HG03196 (cell line): ENCODE measurements around the gene TAS1R2.
"Not testable (repeated sequence)": the region's sequence is repeated elsewhere in the genome, so short reads cannot be mapped to it uniquely, and the experiment has no call there.

ENCODE experiments used
- ATAC-seq: cut with Tn5 transposase; IDR thresholded peaks from one replicate; pipeline ENCODE4 v1.9.1; 2021; ENCODE audit not compliant: unreplicated experiment

Gene TAS1R2

DNA sequence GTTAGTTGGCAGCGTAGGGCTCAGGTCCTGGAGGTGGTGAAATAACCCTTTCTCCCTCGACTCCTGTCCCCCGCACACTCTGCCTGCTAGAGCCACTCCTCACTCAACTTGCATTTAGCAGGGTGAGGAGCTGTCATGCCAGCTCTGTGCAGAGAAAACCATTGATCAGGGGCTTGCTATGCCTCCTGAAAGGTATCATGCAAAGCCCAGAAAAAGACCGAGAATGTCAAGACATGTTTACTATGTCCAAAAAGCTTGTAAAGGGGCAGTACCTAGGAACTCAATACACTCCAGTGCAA is 24.9 kb upstream of the TAS1R2 start:
- ATAC-seq = no peak

DNA sequence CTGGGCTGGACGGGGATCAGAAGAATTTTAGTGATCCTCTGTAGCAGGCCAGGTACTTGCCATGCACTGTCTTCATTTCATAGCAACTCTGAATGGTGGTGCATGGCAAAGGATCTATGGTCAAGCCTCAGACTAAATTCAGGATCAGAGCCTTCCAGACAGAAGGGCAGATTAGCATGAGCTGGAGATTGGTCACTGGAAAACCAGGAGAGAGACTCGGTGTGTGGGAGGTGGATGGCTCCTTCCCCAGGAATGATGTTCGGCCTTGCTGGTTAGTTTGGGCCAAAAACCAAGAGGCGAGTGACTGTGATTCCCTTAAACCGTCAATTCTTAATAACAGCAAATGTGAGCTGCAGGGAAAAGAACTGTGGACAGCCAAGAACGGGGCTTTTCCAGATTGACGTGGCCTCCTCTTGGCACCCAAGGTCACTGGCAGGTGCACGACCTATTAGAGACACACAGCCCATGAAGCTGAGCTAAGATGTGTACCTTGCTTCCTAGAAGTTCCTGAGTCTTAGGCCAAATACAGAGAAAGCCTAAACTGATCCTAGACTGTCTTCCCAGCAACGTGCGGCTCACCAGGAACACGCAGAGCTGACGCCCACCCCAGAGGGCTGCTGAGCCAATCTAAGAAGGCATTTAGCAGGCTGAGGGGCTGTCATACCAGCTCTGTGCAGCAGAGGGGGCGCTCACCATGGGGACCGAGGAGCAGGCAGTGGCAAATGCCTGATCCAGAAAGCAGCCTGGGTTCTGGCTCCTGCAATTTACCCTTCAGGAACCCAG is 24.4 kb upstream of the TAS1R2 start:
- no peak for ATAC-seq

DNA sequence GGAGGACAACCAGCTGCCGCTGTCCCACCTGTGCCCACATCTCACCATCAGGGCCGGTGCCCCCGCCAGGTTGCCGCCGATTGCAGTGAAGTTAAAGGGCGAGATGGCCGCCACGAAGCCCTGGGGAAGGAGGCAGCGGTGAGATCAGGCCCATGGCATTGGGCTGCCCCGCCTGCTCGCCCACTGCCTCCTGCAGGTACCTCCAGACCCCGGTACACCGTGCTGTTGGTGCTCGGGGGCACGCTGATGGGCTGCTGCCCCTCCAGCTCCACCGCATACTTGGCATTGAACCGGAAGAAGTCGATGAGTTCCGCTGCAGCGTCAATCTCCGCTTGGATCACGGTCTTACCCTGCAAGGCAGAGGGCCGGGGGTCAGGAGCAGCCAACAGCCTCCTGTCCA is 23.6 kb upstream of the TAS1R2 start:
- ATAC-seq = no peak

DNA sequence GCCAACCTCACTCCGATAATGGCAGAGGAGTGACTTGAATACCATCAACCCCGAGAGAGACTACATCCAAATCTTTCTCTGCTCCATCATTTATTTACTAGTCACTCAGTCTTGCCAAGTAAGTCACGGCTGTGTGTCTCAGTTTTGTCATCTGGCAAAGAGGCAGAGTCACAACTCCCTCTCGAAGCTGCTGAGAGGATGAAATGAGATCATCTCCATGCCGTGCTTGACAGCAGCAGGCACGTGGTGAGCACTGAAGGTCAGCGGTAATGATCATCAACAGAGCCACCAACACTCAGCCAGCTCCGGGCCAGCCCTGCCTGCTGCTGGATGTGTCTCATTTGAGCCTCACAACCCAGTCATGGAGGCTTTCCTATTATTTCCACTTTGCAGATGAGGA is 23.0 kb upstream of the TAS1R2 start:
- ATAC-seq = no peak

DNA sequence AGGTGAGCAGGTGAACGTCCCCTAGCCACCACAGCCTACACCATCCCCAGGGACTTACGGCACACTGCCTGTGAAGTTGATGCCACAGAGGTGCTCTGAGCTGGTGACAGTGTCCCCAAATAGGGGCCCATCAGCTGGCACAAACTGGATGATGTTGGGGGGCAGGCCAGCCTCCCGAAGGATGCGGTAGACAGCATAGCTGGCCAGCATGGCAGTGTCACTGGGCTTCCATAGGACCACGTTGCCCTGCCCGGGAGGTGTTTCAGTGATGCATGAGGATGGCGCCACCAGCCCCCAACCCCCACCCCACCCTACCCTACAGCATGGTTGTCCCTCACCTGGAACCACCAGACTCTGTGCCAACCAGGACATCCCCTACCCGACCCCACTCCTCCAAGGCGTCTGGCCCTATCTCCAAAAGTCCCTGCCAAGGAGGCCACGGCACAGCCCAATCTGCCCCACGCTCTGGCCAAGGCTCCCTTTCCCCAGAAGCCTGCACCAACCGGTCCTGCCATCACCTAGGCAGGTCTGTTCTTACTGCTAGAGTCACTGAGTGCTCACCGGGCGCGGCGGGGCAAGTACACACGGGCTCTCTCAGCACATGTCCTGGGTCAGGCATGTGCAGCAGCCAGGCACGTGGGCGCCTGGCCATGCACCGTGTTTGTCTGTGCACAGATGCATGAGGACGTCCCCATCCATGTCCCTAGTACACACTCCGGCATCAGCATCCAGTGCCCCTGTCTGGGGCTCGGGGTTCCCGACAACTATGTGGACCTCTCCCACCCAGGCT is 22.4 kb upstream of the TAS1R2 start:
- no peak for ATAC-seq

DNA sequence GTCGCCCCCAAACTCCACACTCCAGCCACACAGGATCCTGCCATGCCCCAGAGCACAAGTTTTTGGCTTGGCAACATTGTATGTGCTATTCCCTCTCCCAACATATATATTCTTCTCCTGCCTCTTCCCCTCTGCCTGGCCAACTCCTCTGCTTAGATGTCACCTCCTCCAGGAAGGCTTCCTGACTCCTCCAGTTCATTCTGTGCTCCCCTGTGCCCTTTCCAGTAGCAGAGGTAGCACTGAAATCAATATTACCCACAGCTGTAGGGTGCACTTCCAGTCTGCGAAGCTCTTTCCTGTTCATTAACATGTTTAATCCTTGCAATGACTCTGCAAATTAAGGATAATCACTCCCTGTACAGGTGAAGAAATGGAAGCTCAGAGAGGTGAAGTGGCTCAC is 21.7 kb upstream of the TAS1R2 start:
- ATAC-seq = no peak

DNA sequence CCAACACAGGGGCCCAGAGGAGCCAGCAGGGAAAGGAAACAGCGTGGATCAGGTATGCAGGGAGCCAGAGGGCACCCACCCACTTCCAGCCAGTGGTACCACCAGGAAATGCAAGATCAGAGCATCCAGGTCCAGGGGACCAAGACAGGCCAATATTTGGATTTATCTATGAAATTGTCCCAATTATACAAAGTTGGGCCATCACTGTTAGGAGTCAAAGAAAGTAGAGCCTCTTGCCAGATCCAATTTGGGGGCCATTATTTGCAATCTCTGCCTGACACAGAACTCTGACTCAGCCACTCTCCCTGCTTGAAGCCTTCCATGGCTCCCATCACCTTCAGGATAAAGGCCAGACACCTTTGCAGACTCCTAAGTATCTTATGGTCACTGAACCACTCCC is 21.1 kb upstream of the TAS1R2 start:
- no peak for ATAC-seq

DNA sequence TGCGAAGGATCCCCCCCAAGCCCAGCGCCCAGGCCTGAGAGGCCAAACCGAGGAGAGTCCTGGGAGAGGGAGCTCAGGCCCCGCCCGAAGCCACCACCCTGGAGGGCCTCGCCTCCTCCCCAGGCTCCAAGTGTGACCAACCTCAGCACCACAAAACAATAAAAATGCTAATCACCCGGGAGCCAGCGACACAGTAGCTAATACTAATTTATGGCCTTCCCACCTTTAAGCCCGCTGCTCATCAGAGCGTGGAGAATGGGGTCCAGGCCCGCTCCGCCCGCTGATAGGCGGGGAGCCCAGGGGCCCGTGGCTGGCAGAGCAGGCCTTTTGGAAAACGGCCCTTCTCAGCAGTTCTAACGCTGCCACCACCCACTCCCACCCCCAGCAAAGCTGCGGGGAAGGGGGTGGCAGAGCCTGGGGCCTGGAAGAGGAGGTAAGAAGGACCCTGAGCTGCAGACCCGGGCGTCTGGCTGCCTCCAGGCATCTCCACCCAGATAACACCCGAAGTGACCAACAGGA is 20.4 kb upstream of the TAS1R2 start:
- ATAC-seq = no peak

DNA sequence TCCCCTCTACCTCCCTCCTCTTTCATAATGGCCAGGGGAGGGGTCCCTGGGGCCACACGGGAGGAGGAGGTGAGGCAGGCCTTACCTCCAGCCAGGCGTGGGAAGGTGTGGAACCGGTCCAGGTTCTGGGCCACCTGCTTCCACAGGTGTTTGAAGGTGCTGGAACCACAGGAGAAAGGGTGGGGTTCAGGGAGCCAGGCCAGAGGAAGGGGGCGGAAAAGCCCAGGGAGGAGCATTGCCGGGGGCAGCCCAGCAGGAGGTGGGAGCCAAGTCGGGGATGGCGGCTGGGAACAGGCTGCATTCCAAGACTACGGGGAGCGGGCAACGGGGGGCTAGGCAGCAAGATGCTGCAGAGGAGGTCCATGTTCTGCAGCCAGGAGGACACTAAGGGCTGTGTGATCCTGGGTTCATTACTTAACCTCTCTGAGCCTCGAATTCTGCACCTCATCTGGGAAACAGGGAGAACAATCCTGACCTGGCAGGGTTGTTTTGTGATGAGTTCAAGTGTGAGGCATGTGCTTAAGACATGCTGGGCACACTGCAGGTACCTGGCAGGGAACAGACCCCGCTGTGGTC is 19.8 kb upstream of the TAS1R2 start:
- ATAC-seq = no peak

DNA sequence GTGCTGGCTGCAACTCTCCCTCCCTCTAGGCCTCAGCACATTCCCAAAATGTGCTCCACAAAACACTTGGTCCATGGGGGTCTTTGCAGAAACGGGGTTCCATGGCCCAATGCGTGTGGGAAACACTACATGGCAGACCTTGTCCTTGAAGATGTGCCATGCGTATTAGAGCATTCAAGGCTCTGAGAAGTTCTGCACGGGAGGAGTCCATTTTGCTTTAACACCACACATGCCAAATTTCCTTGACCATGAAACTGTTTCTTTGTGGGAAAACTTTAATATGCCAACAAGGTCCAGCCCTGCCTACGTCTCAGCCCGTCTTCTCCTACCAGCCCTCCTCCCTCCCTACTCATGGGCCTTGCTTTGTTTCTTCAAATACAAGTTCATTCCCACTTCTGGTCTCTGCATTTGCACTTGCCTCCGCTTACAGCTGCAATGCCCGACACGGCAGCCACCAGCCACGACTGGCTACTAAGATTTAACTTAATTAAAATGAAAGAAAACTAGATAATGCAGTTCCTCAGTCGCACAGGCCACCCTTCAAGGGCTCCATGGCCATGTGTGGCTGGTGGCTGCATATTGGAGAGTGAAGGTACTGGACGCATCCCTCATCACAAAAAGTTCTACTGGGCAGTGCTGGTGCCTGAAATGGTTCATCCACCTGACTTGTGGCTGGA is 19.2 kb upstream of the TAS1R2 start:
- no peak for ATAC-seq

DNA sequence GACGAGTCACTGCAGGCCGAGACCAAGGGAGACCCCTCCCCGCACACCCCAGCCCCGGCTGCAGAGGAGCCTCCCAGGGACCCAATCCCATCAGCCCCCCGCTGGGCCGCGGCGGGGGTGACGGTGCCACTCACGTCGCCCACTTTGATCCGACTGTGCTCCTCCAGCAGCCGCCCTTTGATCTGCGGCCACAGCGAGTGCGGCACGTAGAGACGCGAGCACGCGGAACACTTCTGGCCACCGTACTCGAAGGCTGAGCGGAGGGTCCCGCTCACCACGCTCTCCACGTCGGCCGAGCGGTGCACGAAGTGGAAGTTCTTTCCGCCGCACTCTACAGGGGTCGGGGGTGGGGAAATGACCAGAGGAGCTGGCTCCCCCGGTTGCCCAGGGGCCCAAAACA is 17.8 kb upstream of the TAS1R2 start:
- no peak for ATAC-seq

DNA sequence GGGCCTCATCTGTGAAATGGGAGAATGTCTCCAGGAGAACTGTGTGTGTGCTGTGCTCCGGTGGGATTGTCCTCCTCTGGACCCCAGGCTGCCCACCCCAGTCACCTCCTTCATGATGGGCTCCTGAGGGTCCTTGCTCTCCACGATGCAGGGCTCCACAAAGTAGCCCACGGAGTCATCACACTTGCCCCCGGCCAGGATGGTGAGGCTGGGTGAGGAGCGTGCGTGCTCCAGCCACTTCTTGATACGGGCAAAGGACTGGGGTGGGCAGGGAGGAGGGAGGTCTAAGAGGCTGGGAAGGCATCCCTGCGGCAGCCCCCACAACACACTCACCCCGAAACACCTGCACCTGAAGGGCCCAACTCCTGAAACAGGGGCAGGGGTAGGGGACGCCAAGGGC is 16.8 kb upstream of the TAS1R2 start:
- no peak for ATAC-seq

DNA sequence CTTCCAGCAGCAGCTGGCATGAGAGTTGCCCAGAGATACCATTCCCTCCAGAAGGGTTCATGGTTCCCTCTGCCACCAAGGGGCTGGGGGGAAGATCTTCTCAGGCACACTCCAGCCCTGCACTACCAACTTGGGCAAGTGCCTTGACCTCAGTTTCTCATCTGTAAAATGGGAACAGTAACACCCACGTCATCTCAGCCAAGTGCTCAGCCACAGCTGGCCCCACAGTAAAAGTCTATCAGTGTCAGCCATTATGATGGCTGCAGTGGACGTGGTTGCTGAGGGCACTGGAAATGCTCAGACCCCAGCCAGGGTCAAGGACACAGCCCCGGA is 16.3 kb upstream of the TAS1R2 start:
- ATAC-seq = no peak

DNA sequence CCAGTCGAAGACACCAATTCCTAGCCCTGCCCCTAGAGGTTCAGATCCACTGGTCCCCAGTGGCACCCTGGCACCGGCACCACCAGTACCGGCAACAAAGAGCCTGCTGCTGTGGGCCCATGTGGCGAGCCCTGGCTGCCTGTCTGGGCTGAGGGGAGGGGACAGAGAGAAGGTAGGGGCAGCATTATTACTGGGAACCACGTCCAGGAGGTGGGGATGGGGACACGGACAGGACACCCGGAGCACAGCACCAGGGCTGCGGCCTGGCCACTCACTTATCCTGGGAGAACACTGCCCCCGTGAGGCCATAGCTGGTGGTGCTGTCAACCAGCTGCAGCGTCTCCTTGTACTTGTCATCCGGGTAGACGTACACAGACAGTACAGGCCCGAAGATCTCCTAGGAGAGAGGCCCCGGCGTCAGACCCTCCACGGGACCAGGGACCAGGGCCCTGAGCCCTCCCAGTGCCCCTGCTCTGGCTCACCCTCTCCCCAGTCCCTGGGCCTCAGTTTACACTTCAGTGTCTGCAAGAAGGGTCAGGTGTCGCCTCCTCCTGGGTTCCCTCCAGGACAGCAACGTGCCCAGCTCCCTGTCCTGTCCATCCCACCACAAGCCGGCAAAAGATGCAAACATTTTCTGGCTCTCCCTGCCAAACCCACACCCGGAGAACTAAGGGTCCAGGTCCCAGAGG is 15.8 kb upstream of the TAS1R2 start:
- ATAC-seq = no peak

DNA sequence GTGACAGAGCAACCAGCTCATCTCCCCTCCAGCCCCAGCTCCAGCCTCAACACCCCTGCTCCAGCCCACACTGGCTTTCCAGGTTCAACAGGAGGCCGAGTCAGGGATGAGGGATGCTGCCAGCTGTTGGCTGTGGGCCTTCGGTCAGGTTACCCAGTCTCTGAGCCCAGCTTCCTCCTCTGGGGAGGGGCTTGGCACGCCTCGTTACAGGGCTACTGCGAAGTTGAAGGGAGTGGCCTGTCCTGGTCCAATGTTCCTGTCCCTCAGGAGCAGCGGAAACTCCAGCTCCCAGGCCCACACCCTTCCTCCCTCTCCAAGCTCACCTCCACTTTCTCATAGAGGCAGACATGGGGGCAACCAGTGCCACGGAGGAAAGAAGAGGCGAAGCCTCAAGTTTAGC is 15.1 kb upstream of the TAS1R2 start:
- no peak for ATAC-seq

DNA sequence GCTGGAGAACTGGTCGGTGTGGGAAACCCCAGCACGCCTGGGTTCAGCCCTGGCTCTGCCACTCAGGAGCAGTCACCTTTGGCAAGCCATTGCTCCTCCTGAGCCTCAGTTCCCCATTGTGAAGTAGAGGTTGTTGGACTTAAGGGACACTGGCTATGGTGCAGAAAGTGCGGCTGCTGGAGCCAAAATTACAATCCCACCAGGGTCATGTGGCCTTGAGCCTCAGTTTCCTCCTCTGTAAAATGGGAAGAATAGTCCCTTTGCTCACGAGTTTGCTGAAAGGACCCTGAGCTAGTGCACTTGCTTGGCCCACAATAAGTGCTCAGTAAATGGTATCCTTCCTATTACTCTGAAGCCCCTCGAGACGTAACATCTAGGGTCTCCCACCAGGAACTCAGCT is 14.6 kb upstream of the TAS1R2 start:
- ATAC-seq = no peak

DNA sequence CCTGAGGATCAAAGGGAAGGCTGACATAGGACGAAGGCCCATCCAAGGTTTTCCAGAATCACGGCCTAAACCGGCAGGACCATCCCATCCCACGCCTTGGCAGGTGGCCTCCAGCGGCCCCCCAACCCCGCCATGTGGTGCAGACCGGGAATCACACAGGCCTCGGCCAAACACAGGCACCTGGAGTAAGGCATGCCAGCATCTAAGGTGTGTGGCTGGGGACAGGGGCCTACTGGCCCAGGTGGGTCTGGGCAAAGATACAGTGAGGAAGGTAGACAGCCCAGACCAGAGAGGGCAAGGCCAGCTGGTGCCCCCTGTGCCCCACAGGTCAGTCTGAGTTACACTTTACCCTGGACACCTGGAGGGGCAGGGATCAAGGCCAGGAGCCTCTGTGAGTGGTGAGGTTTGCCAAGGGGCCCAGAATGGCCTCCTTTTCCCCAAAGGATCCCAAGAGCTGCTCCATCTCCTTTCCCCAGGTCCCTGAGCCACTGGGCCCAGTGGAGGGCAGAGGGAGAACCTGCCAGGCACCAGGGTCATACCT is 12.7 kb upstream of the TAS1R2 start:
- no peak for ATAC-seq

DNA sequence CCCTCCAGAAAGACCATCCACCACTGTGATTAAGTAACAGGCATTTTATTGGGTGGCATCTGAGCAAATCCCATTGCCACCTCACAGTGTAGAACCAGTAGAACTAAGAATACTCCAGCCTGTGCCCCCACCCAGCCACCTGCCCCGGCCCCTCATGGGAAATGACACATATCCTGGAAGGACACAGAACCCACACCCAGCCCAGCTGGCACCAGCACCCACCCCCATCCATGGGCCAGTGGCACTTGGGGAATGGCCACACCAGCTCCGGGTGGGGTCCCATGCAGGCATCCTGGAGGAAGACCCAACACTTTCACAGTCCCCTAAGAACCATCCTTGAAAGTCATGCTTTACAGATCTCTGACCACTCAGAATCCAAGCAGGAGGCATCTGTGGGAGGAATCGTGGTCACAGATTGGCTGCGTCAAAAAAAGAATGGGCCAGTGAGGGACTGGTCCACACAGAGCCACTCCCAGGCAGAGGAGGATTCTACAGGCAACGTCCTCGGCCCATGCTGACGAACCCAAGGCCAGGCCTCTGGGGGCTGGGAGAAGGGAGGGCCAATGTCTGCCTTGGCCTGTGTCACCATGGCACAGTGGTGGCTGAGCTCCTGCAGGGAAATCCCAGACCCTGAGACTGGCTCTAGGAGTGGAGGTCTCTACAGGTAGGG is 12.1 kb upstream of the TAS1R2 start:
- no peak for ATAC-seq

DNA sequence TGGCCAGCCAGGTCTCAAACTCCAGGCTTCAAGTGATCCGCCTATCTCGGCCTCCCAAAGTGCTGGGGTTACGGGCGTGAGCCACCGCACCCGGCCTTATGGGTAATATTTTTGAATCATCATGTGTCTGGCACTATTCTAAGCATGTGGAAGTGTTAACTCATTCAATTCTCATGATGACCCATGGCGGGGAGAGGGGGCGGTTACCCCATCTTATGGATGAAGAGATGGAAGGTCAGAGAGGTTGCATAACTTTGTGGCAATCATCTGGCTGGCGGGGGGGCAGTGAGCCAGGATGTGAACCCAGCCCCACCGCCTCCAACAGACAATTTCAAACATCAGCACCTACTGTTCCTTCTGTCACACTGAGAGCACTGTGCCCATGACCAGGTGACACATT is 11.5 kb upstream of the TAS1R2 start:
- ATAC-seq = no peak

DNA sequence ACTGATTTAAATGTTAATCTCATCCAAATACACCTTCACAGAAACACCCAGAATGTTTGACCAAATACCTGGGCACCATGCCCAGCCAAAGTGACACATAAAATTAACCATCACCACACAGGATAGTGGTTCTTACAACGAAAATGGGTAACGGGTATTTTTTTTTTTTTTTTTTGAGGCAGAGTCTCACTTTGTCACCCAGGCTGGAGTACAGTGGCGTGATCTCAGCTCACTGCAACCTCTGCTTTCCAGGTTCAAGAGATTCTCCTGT is 11.1 kb upstream of the TAS1R2 start:
- not testable (repeated sequence) for ATAC-seq
